ENCODE measurements around the gene UGT2A1.

UGT2A1 gene

DNA sequence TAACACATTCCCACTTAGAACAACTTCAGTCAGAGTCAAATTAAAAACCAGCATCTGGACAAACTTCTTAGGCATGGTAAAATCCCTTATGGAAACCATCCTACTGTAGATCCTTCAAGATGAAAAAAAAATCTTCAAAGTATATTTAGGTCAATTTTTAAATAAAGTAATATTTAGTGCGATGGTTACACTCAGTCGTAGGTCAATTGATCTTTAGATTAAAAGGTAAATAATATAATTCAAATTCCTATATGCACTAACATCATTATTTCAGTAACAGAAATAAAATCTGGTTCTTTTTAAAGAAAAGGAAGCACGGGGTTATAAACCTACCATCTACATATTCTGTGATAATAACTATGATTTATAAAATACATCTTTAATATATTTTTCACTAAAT lies 13.5 kb downstream of the UGT2A1 start, which contains the start of gene UGT2A2:
TSS of gene UGT2A2 (minus strand) at position 101 of the 400 bp plus-strand sequence. CDS start at position 99, 2 bp downstream.
- Histone ChIP-seq H3K4me3 (ENCODE audit: insufficient read depth in 1 of 2, low read depth in 1 of 2, low read length in 2 of 2) (no peak within 1 kb of the TSS), H3K27me3 (ENCODE audit: control insufficient read depth in 1 of 2, insufficient read depth in 1 of 2, low read length in 2 of 2) (no peaks in the 10 kb centered on the region), H4K8ac (ENCODE audit: low read length) (no peak within 1 kb of the TSS), H3K79me1 (replicated peaks; ENCODE audit: low read length, poor library complexity, severe bottlenecking) (no peaks in the 10 kb centered on the region), H4K91ac (ENCODE audit: low read length) (no peak within 1 kb of the TSS), H3K9me3 (ENCODE audit: control insufficient read depth, low read length) (no peaks in the 10 kb centered on the region), H3K4ac (ENCODE audit: low read depth in 1 of 2, low read length in 2 of 2) (no peak within 1 kb of the TSS), H3K36me3 (ENCODE audit: control insufficient read depth in 1 of 2, insufficient read depth in 2 of 2, low read depth in 1 of 2, low read length in 2 of 2) (no peaks in the 10 kb centered on the region), H2BK5ac (ENCODE audit: low read depth, low read length, poor library complexity, severe bottlenecking) (no peak within 1 kb of the TSS), H2BK12ac (ENCODE audit: low read length in 2 of 2) (no peak within 1 kb of the TSS), H2BK15ac (ENCODE audit: low read depth, poor library complexity, severe bottlenecking) (no peak within 1 kb of the TSS), H3K4me1 (ENCODE audit: control insufficient read depth, insufficient read depth, low read depth, low read length) (no peaks in the 10 kb centered on the region), H2BK120ac (ENCODE audit: low read depth, low read length) (no peak within 1 kb of the TSS), H3K18ac (ENCODE audit: low read depth in 1 of 2, low read length in 2 of 2) (no peak within 1 kb of the TSS), H2AFZ (ENCODE audit: low read depth, low read length) (no peak within 1 kb of the TSS), H3K23ac (ENCODE audit: low read length in 2 of 2) (no peak within 1 kb of the TSS), H3K27ac (ENCODE audit: low read length, poor library complexity, severe bottlenecking) (no peak within 1 kb of the TSS), H3K14ac (ENCODE audit: low read length in 2 of 2) (no peak within 1 kb of the TSS), H3K9ac (ENCODE audit: low read length) (no peak within 1 kb of the TSS), H2AK5ac (ENCODE audit: low read length, severe bottlenecking) (no peak within 1 kb of the TSS), H3K4me2 (ENCODE audit: low read length, poor library complexity, severe bottlenecking) (no peak within 1 kb of the TSS)
- WGBS: no CpG with 5 or more reads among the region's 3 CpGs
- DNase-seq: no peak

DNA sequence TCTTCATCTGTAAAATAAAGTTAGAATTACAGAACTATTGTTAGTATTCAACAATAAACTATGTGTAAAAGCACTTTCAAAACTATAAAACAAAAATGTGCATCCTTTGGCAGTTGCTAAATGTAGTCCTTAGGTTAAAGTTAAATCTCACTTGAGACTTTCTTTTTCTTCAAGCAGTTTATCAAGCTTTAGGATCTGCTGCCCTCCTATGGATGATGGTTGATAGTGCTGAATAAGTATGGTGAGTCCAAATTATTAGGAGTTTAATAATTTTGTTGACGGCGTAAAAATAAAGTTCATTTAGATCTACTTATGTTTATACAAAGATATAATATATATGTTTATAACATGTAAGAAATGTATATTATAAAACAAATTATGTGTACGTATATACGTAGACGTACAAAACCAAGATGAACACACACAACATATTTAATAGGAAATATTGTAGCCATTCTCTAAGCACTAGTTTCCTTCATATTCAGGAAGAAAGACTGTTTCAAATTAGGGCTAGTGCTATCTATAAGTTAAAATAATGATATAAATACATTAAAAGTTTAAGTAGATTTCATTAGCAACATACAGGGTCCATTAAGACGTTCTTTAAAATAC lies 35.9 kb downstream of the UGT2A1 start:
- H2AFZ ChIP-seq (ENCODE audit: low read depth, low read length): no peak overlapping the region
- no peak overlapping the region for H3K27ac ChIP-seq (ENCODE audit: low read length, poor library complexity, severe bottlenecking)
- H2BK12ac ChIP-seq (ENCODE audit: low read length in 2 of 2): no peak overlapping the region
- no peak overlapping the region for H2BK120ac ChIP-seq (ENCODE audit: low read depth, low read length)
- H3K14ac ChIP-seq (ENCODE audit: low read length in 2 of 2): no peak overlapping the region
- no peak overlapping the region for H3K23ac ChIP-seq (ENCODE audit: low read length in 2 of 2)
- no peak overlapping the region for H3K4me2 ChIP-seq (ENCODE audit: low read length, poor library complexity, severe bottlenecking)
- H4K91ac ChIP-seq (ENCODE audit: low read length): no peak overlapping the region
- no peak overlapping the region for H3K4ac ChIP-seq (ENCODE audit: low read depth in 1 of 2, low read length in 2 of 2)
- 100% methylated on average over 3 of the region's 6 CpGs for WGBS
- H3K27me3 ChIP-seq (ENCODE audit: control insufficient read depth in 1 of 2, insufficient read depth in 1 of 2, low read length in 2 of 2): no peaks in the 10 kb centered on the region
- no peak overlapping the region for H3K9ac ChIP-seq (ENCODE audit: low read length)
- H3K4me1 ChIP-seq (ENCODE audit: control insufficient read depth, insufficient read depth, low read depth, low read length): no peaks in the 10 kb centered on the region
- peaks cover 4% of the 10 kb centered on the region for H3K9me3 ChIP-seq (ENCODE audit: control insufficient read depth, low read length)
- H3K79me1 ChIP-seq (replicated peaks; ENCODE audit: low read length, poor library complexity, severe bottlenecking): no peaks in the 10 kb centered on the region
- H2BK5ac ChIP-seq (ENCODE audit: low read depth, low read length, poor library complexity, severe bottlenecking): no peak overlapping the region
- H2AK5ac ChIP-seq (ENCODE audit: low read length, severe bottlenecking): no peak overlapping the region
- H3K36me3 ChIP-seq (ENCODE audit: control insufficient read depth in 1 of 2, insufficient read depth in 2 of 2, low read depth in 1 of 2, low read length in 2 of 2): no peaks in the 10 kb centered on the region
- no peak overlapping the region for H4K8ac ChIP-seq (ENCODE audit: low read length)
- H2BK15ac ChIP-seq (ENCODE audit: low read depth, poor library complexity, severe bottlenecking): no peak overlapping the region
- H3K18ac ChIP-seq (ENCODE audit: low read depth in 1 of 2, low read length in 2 of 2): no peak overlapping the region
- no peak overlapping the region for H3K4me3 ChIP-seq (ENCODE audit: insufficient read depth in 1 of 2, low read depth in 1 of 2, low read length in 2 of 2)
- peak; percentile 58 for DNase-seq

DNA sequence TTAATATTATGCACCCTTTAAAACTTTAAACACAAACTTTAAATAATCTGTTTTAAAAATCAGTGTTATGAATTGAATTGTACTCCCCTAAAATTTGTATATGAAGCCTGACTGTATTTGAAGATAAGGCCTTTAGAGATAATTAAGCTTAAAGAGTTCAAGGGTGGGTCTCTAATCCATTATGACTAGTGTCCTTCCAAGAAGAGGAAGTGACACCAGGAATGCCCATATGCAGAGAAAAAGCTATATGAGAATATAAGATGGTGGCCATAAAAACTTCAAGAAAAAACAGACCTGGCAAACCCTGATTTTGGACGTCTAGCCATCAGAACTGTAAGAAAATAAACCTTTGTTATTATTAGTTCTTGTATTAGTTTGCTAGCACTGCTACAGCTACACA lies 42.6 kb downstream of the UGT2A1 start:
- Histone ChIP-seq H4K8ac (ENCODE audit: low read length) (no peak overlapping the region), H3K9me3 (ENCODE audit: control insufficient read depth, low read length) (no peaks in the 10 kb centered on the region), H3K4ac (ENCODE audit: low read depth in 1 of 2, low read length in 2 of 2) (no peak overlapping the region), H3K4me2 (ENCODE audit: low read length, poor library complexity, severe bottlenecking) (no peak overlapping the region), H4K91ac (ENCODE audit: low read length) (no peak overlapping the region), H3K4me3 (ENCODE audit: insufficient read depth in 1 of 2, low read depth in 1 of 2, low read length in 2 of 2) (no peak overlapping the region), H2AK5ac (ENCODE audit: low read length, severe bottlenecking) (no peak overlapping the region), H3K36me3 (ENCODE audit: control insufficient read depth in 1 of 2, insufficient read depth in 2 of 2, low read depth in 1 of 2, low read length in 2 of 2) (no peaks in the 10 kb centered on the region), H3K4me1 (ENCODE audit: control insufficient read depth, insufficient read depth, low read depth, low read length) (no peaks in the 10 kb centered on the region), H2BK15ac (ENCODE audit: low read depth, poor library complexity, severe bottlenecking) (no peak overlapping the region), H3K79me1 (replicated peaks; ENCODE audit: low read length, poor library complexity, severe bottlenecking) (no peaks in the 10 kb centered on the region), H2BK120ac (ENCODE audit: low read depth, low read length) (no peak overlapping the region), H3K9ac (ENCODE audit: low read length) (no peak overlapping the region), H3K27ac (ENCODE audit: low read length, poor library complexity, severe bottlenecking) (no peak overlapping the region), H3K27me3 (ENCODE audit: control insufficient read depth in 1 of 2, insufficient read depth in 1 of 2, low read length in 2 of 2) (no peaks in the 10 kb centered on the region), H3K14ac (ENCODE audit: low read length in 2 of 2) (no peak overlapping the region), H2BK5ac (ENCODE audit: low read depth, low read length, poor library complexity, severe bottlenecking) (no peak overlapping the region), H2AFZ (ENCODE audit: low read depth, low read length) (no peak overlapping the region), H3K18ac (ENCODE audit: low read depth in 1 of 2, low read length in 2 of 2) (no peak overlapping the region), H3K23ac (ENCODE audit: low read length in 2 of 2) (no peak overlapping the region), H2BK12ac (ENCODE audit: low read length in 2 of 2) (no peak overlapping the region)
- WGBS: no CpG with 5 or more reads among the region's 1 CpG
- no peak for DNase-seq

DNA sequence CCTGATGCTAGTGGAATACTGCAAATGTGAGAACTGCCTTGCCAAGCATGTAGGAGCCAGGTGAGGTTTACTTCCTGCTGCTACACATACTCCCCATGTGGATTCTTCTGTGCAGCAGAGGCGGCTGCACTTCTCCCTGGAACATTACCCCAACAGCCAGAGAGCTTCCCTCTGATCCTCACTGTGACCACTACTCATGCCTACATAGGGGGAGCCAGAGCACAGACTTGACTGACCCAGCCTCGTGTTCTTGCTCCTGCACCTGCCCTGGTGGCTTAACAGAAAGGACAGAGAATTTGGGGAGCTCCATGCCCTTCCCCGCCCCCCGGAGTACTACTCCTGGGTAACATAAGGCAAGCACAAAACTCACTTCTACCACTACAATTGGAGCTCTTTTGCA lies 52.0 kb downstream of the UGT2A1 start:
- Histone ChIP-seq H3K36me3 (ENCODE audit: control insufficient read depth in 1 of 2, insufficient read depth in 2 of 2, low read depth in 1 of 2, low read length in 2 of 2) (no peaks in the 10 kb centered on the region), H2BK12ac (ENCODE audit: low read length in 2 of 2) (no peak overlapping the region), H3K9ac (ENCODE audit: low read length) (no peak overlapping the region), H3K14ac (ENCODE audit: low read length in 2 of 2) (no peak overlapping the region), H3K79me1 (replicated peaks; ENCODE audit: low read length, poor library complexity, severe bottlenecking) (no peaks in the 10 kb centered on the region), H3K4me3 (ENCODE audit: insufficient read depth in 1 of 2, low read depth in 1 of 2, low read length in 2 of 2) (no peak overlapping the region), H3K23ac (ENCODE audit: low read length in 2 of 2) (no peak overlapping the region), H4K91ac (ENCODE audit: low read length) (no peak overlapping the region), H3K9me3 (ENCODE audit: control insufficient read depth, low read length) (no peaks in the 10 kb centered on the region), H3K4ac (ENCODE audit: low read depth in 1 of 2, low read length in 2 of 2) (no peak overlapping the region), H3K27ac (ENCODE audit: low read length, poor library complexity, severe bottlenecking) (no peak overlapping the region), H2BK5ac (ENCODE audit: low read depth, low read length, poor library complexity, severe bottlenecking) (no peak overlapping the region), H2AK5ac (ENCODE audit: low read length, severe bottlenecking) (no peak overlapping the region), H2AFZ (ENCODE audit: low read depth, low read length) (no peak overlapping the region), H3K18ac (ENCODE audit: low read depth in 1 of 2, low read length in 2 of 2) (no peak overlapping the region), H3K4me1 (ENCODE audit: control insufficient read depth, insufficient read depth, low read depth, low read length) (no peaks in the 10 kb centered on the region), H2BK15ac (ENCODE audit: low read depth, poor library complexity, severe bottlenecking) (no peak overlapping the region), H4K8ac (ENCODE audit: low read length) (no peak overlapping the region), H2BK120ac (ENCODE audit: low read depth, low read length) (no peak overlapping the region), H3K4me2 (ENCODE audit: low read length, poor library complexity, severe bottlenecking) (no peak overlapping the region), H3K27me3 (ENCODE audit: control insufficient read depth in 1 of 2, insufficient read depth in 1 of 2, low read length in 2 of 2) (no peaks in the 10 kb centered on the region)
- WGBS: 44% methylated on average over 4 of the region's 4 CpGs
- DNase-seq: no peak
